HG03095 (cell line): ENCODE results near the gene GTPBP1.

Source experiments
- ATAC-seq: cut with Tn5 transposase; IDR thresholded peaks from one replicate; pipeline ENCODE4 v1.9.1; 2021; ENCODE audit warnings: moderate library complexity; ENCODE audit not compliant: unreplicated experiment

GTPBP1 gene

GRCh38 chr22:38756711-38757463 is 51.1 kb downstream of the GTPBP1 start:
- no peak for ATAC-seq

- no peak for ATAC-seq
Measured at GRCh38 chr22:38757464-38757757, 51.7 kb downstream of the GTPBP1 start.

GRCh38 chr22:38758276-38758945 is 52.7 kb downstream of the GTPBP1 start:
- no peak for ATAC-seq

DNA sequence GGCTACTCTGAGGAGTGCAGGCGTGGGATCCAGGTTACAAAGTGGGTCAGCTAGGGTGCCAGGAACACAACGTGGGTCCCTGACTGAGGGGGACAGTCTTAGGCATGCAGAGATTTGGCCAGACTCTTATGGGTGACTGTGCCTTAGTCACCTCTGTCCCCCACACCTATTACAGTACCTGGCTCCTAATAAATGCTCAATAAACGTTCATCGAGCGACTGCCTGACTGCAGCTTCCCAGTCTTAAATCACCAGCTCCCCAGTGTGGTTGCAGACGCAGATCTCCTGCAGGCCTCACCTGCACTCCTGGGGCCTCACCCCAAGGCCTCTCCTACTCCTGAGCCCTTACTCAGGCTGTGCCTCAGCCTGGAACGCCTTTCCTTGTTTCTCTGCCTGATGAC is 53.3 kb downstream of the GTPBP1 start:
- ATAC-seq, result no peak

DNA sequence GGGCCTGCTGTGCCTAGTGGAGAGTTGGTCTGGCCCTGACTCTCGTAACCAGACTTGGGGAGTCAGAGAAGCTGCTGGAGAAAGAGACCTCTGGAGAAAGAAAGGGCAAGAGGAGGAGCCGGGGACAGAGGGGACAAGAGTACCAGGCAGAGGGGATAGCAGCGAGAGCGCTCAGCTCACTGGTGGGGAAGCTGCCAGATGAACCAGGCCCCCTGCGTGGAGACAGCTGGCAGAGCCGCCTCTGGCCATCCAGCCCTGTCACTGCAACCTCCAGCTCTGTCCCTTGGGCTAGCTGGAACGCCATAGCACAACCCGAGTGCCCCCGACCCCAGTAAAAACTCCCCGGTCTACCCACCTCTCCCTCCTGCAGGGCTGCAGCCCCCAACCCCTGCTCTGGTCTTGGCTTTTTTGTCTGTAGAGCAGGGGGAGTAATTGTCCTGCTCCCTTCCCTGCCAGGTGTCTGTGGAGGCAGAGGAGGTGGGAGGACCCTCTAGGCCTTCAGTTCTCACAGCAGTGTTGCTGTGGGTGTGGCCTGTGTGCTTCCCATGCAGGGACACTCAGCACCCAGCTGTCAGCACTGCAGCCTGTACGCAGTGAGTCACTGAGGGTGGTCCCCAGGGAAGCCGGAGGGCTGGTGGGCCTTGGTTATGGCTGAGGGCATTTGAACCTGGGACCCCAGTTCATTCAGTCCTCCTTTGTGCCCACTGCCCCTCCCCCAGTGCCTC is 54.9 kb downstream of the GTPBP1 start:
- no peak for ATAC-seq

DNA sequence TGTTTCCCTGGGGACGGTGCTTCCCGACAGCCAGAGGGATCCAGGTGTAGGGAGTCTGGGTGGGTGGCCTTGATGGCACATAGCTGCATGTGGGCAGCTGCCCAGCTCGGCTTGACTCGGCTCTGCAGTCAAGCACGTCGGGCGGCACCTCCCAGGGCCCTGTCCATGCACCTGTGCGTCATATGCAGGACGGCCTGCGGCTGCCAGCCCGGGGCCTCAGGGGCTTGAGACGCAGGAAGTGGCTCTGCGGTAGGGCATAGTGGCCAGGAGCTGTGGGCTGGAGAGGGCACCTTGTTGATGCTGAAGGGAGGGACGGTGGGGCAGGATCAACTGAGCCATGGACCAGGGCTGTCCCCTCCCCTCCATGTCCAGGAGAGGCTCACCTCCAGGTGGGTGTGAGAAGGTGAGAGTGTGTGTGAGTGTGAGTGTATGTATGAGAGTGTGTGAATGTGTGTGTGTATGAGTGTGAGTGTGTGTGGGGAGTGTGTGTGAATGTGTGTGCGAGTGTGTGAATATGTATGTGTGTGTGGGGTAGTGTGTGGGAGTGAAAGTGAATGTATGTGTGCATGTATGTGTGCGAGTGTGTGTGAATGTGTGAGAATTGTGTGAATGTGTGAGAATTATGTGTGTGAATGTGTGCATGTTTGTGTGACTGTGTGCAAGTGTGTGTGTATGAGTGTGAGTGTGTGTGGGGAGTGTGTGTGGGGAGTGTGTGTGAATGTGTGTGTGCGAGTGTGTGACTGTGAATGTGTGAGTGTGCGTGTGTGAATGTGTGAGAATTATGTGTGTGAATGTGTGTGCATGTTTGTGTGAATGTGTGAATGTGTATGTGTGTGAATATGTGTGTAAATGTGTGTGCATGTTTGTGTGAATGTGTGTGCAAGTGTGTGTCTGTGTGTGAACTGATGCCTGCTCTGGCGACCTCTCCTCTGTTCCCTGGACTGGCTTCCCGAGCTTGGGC is 55.7 kb downstream of the GTPBP1 start:
- no peak for ATAC-seq

DNA sequence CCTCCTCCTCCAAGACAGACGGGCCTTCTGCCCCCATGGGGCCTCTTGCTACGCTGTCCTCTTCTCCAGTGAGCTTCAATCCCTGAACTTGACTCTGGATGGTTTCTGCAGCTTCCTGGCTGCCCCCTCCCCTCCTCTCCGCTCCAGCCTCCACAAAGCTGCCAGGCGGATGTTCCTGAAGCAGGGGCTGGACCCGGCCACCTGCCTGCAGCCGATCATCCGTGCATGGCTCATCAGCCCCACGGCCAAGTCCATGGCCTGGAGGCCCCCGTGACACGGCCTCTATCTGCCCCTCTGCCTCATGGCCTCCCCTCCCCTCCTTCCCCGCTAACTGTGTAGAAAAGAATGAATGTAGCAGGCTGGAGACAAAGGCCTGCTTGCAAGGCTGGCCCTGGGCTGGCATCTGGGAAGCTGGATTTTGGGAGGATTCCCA is 56.8 kb downstream of the GTPBP1 start:
- ATAC-seq, result no peak

DNA sequence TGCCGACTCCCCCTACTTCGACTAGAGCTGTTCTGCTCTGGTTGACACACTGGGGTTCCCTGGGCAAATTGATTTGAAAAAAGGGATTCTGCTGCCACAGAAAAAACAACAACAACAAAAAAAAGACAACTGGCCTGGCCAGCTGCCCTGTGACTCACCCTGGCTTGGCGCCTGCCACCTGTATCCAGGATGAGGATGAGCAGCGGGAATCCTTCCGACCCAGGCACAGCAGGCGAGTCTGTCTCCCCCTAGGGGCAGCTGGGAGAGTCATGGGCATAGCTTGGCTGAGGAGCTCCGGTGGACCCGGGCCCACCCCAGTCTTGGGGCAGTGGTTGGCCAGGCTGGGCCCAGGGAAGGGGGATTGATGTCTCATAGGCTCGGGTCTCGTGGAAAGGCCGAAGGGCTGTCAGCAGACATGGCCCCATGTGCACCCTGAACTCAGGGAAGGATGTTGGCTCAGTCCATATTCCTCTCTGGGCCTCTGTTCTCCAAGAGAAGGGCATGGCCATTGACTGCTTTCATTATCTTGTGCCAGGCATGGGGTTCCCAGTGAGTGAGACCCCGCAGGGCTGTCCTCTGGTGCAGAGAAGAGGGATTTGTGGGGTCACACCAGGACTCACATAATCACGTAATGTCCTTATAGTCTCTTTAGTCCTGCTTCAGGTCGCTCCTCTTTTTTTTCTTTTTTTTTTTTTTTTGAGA is 60.5 kb downstream of the GTPBP1 start:
- ATAC-seq, result no peak

DNA sequence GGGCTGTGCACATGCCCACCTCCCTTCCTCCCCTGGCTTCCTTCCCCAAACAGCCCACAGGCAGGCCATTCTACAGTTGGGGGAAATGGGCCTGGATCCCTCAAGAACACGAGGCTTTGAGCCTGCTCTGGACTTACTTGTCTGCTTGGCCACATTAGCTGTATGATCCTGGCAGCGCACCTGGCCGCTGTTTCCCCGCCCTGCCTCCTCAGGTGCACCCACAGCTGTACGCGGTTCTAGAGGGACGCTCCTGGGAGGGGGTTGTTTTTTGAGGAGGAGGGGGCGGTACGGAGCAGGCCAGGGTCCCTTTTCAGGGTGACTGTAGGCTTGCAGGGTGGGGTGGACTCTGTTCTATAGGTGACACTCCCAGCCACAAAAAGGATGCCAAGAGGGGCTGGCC is 61.6 kb downstream of the GTPBP1 start:
- ATAC-seq, result no peak

GRCh38 chr22:38768036-38768435 is 62.3 kb downstream of the GTPBP1 start:
- ATAC-seq, result no peak

DNA sequence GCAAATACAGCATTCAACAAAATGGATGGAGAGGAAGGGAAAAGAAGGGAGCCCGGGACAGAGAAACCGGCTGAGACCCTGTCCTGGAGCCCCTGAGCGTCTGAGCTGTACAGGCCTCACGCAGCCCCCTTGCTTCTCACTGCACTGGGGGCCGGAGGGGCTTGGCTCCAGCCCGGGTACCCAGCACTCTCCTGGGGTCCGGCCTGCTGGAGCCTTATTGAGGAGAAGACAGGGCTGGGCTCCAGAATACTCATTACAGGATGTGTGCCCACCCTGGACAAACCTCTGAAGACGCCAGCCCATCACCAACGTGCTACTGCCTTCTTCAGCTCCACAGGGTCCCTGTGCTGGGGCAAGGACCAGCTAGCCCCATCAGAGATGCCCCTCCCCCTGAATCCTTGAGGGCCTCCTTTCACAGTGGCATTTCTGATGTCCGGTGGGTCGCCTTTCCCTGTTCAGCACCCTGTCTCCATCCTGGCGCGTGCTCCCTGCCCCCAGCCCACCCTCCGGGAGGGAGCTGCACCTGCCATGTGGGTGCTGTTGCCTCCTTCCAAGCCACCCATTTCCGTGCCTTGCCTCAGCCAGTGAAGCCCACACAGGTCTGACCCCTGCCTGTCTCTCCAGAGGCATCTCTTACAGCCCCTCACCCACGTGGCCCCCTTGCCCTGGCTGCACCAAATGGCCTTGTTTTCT is 64.7 kb downstream of the GTPBP1 start:
- ATAC-seq, result no peak

DNA sequence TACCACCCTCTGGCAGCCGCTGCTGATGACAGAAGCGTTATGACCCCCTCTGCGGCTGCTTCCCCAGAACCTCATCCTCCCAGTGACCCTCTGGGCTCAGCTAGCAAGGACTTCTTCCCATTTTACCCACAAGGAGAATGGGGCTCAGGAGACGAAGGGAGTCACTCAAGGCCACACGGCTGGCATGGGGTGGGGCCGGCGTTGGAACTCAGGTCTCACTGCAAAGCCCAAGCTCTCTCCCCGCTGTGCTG is 66.8 kb downstream of the GTPBP1 start:
- no peak for ATAC-seq

DNA sequence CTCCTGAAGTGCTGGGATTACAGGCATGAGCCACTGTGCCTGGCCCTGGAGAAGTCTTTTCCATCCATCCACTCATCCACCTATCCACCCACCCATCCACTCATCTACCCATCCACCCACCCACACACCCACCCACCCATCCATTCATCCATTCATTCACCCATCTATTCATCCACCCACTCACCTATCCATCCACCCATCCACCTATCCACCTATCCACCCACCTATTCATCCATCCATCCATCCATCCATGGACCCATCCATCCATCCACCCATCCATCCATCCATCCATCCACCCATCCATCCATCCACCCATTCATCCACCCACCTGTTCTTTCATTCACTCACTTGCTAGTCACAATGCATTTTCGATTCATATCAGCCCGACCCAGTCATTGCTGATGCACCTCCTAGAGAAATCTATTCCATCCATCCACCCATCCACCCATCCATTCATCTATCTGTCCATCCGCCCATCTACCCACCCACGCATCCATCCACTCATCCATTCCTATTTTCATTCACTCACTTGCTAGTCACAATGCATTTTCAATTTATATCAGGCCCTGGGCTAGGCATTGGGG is 67.7 kb downstream of the GTPBP1 start:
- ATAC-seq, result no peak

- no peak for ATAC-seq
Measured at GRCh38 chr22:38774496-38775166, 68.9 kb downstream of the GTPBP1 start.

GRCh38 chr22:38775656-38776055 is 69.9 kb downstream of the GTPBP1 start:
- no peak for ATAC-seq

- ATAC-seq, result no peak
Measured at GRCh38 chr22:38776086-38776485, 70.3 kb downstream of the GTPBP1 start.

DNA sequence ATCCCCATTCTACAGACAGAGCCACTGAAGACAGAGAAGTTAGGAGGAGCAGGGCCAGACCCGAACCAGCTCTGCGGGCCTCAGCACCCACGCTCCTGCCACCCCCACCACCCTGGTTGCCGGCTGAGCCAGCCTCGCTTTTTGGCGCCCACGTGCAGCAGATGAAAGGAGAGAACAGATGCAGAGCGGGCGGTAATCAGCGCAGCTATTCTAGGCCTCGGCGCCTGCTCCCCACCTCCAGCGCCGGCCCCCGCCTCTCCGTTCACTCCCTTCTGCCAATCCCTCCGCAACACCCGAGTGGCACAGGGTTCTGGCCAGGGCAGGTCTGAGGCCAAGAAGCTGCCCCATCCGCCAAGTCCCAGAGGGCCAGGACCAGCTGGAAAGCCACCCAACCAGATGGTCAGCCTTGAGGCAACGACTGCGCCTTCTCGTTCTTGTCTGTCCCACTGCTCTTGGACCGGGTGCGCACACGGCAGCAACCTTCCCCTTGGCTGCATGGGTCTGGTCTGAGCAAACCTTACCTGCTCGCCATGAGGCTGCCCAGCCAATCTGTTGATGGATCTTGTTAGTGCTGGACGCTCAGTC is 71.4 kb downstream of the GTPBP1 start:
- no peak for ATAC-seq

GRCh38 chr22:38781033-38781432 is 75.3 kb downstream of the GTPBP1 start:
- no peak for ATAC-seq
